WTC11 (cell line): Measurements from ENCODE around the gene AFG3L2.

Source experiments
- CREM ChIP-seq: sonication (generic); formaldehyde crosslinking; IDR thresholded peaks from 2 replicates; pipeline ENCODE4 v1.8.1; 2022; ENCODE audit warnings: mild to moderate bottlenecking, missing genetic modification reagents, moderate library complexity
- CTCF ChIP-seq: fragments of 200-600 bp; IDR thresholded peaks from 2 replicates; pipeline ENCODE4 v1.8.0; 2022; ENCODE audit warnings: antibody characterized with exemption
- GABPB1 ChIP-seq: sonication (generic); formaldehyde crosslinking; IDR thresholded peaks from 2 replicates; pipeline ENCODE4 v1.8.1; 2023; ENCODE audit warnings: mild to moderate bottlenecking, missing genetic modification reagents
- KAT7 ChIP-seq: sonication (generic); formaldehyde crosslinking; IDR thresholded peaks from 2 replicates; pipeline ENCODE4 v1.8.1; 2023; ENCODE audit warnings: missing genetic modification reagents, mild to moderate bottlenecking, borderline replicate concordance
- NFYB ChIP-seq: sonication (generic); formaldehyde crosslinking; conservative IDR thresholded peaks from 2 replicates; pipeline ENCODE4 v1.8.0; 2022; ENCODE audit warnings: low read depth, missing genetic modification reagents
- SOX15 ChIP-seq: fragments of 250-450 bp; sonication (Bioruptor Pico); IDR thresholded peaks from 2 replicates; pipeline ENCODE4 v1.9.0; 2021; ENCODE audit warnings: mild to moderate bottlenecking
- SP1 ChIP-seq: sonication (generic); formaldehyde crosslinking; conservative IDR thresholded peaks from 2 replicates; pipeline ENCODE4 v1.8.1; 2022; ENCODE audit warnings: missing genetic modification reagents
- TCF7 ChIP-seq: sonication (generic); formaldehyde crosslinking; IDR thresholded peaks from 2 replicates; pipeline ENCODE4 v1.8.0; 2022; ENCODE audit warnings: mild to moderate bottlenecking, low read depth, missing genetic modification reagents, moderate library complexity
- USF2 ChIP-seq: sonication (generic); formaldehyde crosslinking; IDR thresholded peaks from 2 replicates; pipeline ENCODE4 v1.8.1; 2023; ENCODE audit warnings: mild to moderate bottlenecking, missing genetic modification reagents, moderate library complexity
- TF ChIP-seq, protein P1 (sequence below): sonication (generic); formaldehyde crosslinking; IDR thresholded peaks from 2 replicates; pipeline ENCODE4 v1.8.0; 2022; ENCODE audit warnings: mild to moderate bottlenecking, missing genetic modification reagents
- TF ChIP-seq, protein P2 (sequence below): sonication (generic); formaldehyde crosslinking; IDR thresholded peaks from 2 replicates; pipeline ENCODE4 v1.8.0; 2023; ENCODE audit warnings: missing genetic modification reagents
- TF ChIP-seq, protein P3 (sequence below): sonication (generic); formaldehyde crosslinking; IDR thresholded peaks from 2 replicates; pipeline ENCODE4 v1.8.1; 2022; ENCODE audit warnings: low read depth, missing genetic modification reagents, borderline replicate concordance

DNA sequence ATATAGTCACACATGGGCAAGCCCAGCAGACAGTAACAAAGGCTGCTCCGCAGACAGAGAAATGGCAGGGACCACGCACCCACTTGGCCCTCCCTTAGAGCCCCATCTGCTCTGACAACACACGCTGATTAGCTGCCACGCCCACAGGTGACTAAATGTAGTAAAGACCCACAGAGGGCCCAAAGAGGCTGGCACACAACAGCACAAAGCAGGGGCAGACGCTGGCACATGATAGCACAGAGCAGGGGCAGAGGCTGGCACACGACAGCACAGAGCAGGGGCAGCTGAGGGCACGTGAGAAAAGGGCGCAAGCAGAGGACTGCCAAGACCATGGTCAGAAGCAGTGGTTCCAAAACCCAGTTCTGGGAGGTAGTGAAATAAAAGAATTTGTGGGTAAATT is 10.6 kb downstream of the AFG3L2 start:
- no peak for TF ChIP-seq CTCF
- TF ChIP-seq, protein P1, sequence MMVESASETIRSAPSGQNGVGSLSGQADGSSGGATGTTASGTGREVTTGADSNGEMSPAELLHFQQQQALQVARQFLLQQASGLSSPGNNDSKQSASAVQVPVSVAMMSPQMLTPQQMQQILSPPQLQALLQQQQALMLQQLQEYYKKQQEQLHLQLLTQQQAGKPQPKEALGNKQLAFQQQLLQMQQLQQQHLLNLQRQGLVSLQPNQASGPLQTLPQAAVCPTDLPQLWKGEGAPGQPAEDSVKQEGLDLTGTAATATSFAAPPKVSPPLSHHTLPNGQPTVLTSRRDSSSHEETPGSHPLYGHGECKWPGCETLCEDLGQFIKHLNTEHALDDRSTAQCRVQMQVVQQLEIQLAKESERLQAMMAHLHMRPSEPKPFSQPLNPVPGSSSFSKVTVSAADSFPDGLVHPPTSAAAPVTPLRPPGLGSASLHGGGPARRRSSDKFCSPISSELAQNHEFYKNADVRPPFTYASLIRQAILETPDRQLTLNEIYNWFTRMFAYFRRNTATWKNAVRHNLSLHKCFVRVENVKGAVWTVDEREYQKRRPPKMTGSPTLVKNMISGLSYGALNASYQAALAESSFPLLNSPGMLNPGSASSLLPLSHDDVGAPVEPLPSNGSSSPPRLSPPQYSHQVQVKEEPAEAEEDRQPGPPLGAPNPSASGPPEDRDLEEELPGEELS (CRISPR knock-in tag) = no peak
- no peak for TF ChIP-seq SP1
- TF ChIP-seq NFYB (CRISPR knock-in tag) = no peak
- no peak for TF ChIP-seq TCF7 (CRISPR knock-in tag)
- no peak for TF ChIP-seq GABPB1
- TF ChIP-seq, protein P2, sequence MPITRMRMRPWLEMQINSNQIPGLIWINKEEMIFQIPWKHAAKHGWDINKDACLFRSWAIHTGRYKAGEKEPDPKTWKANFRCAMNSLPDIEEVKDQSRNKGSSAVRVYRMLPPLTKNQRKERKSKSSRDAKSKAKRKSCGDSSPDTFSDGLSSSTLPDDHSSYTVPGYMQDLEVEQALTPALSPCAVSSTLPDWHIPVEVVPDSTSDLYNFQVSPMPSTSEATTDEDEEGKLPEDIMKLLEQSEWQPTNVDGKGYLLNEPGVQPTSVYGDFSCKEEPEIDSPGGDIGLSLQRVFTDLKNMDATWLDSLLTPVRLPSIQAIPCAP (CRISPR knock-in tag) = no peak
- TF ChIP-seq SOX15 = no peak
- no peak for TF ChIP-seq KAT7
- no peak for TF ChIP-seq CREM (CRISPR knock-in tag)
- TF ChIP-seq, protein P3, sequence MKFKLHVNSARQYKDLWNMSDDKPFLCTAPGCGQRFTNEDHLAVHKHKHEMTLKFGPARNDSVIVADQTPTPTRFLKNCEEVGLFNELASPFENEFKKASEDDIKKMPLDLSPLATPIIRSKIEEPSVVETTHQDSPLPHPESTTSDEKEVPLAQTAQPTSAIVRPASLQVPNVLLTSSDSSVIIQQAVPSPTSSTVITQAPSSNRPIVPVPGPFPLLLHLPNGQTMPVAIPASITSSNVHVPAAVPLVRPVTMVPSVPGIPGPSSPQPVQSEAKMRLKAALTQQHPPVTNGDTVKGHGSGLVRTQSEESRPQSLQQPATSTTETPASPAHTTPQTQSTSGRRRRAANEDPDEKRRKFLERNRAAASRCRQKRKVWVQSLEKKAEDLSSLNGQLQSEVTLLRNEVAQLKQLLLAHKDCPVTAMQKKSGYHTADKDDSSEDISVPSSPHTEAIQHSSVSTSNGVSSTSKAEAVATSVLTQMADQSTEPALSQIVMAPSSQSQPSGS = no peak
- no peak for TF ChIP-seq USF2
